ENCODE measurements around the gene ULBP3. TPM values are rescaled to one million over a fixed set of nuclear protein-coding genes. Genes with fewer than 3 reads are reported as not detected.

The ULBP3 gene
- total RNA-seq, 2 experiments from 2014 or later: 0.44 TPM; not detected in 1

- ATAC-seq (ENCODE audit: poor library complexity) (no peak), DNase-seq (no peak)
- H3K27ac ChIP-seq (ENCODE audit: low read depth in 1 of 2, low read length in 2 of 2): no peak overlapping the region
- no peak overlapping the region for H3K27ac Mint-ChIP-seq
- intact Hi-C loops (cut with DNase I, micrococcal nuclease): no loop called here
- H3K9me3 ChIP-seq (ENCODE audit: control insufficient read depth in 1 of 2, insufficient read depth in 1 of 2, low read length in 2 of 2): no peaks in the 10 kb centered on the region
- H3K27me3 Mint-ChIP-seq: peaks cover 34% of the 10 kb centered on the region
- no peak overlapping the region for H3K4me3 Mint-ChIP-seq
- ChIA-PET POLR2A (no interaction called here), CTCF (no interaction called here)
- H3K9me3 Mint-ChIP-seq: no peaks in the 10 kb centered on the region
- H3K36me3 Mint-ChIP-seq (ENCODE audit: low read depth): no peaks in the 10 kb centered on the region
- no peak overlapping the region for H3K4me3 ChIP-seq (ENCODE audit: low read length)
- TF ChIP-seq, protein P1, sequence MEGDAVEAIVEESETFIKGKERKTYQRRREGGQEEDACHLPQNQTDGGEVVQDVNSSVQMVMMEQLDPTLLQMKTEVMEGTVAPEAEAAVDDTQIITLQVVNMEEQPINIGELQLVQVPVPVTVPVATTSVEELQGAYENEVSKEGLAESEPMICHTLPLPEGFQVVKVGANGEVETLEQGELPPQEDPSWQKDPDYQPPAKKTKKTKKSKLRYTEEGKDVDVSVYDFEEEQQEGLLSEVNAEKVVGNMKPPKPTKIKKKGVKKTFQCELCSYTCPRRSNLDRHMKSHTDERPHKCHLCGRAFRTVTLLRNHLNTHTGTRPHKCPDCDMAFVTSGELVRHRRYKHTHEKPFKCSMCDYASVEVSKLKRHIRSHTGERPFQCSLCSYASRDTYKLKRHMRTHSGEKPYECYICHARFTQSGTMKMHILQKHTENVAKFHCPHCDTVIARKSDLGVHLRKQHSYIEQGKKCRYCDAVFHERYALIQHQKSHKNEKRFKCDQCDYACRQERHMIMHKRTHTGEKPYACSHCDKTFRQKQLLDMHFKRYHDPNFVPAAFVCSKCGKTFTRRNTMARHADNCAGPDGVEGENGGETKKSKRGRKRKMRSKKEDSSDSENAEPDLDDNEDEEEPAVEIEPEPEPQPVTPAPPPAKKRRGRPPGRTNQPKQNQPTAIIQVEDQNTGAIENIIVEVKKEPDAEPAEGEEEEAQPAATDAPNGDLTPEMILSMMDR (IDR thresholded peaks at IDR 0.05): no peak
- no peaks in the 10 kb centered on the region for H3K36me3 ChIP-seq (ENCODE audit: insufficient read depth, low read length)
- no peaks in the 10 kb centered on the region for H3K4me1 ChIP-seq (ENCODE audit: insufficient read depth, low read length)
- peaks cover 0 to 11% of the 10 kb centered on the region in 2 experiments for H3K27me3 ChIP-seq (ENCODE audit: control insufficient read depth in 1 of 2, insufficient read depth in 2 of 2, low read length in 2 of 2)
- H3K4me1 Mint-ChIP-seq (ENCODE audit: low read depth): no peaks in the 10 kb centered on the region
Observed at GRCh38 chr6:150087336-150087735, 18.4 kb upstream of the ULBP3 start.

GRCh38 chr6:150086026-150086425, 17.1 kb upstream of the ULBP3 start:
- no peak overlapping the region for H3K27ac Mint-ChIP-seq
- no peaks in the 10 kb centered on the region for H3K4me1 Mint-ChIP-seq (ENCODE audit: low read depth)
- Histone ChIP-seq H3K27me3 (ENCODE audit: control insufficient read depth in 1 of 2, insufficient read depth in 2 of 2, low read length in 2 of 2) (peaks cover 0 to 11% of the 10 kb centered on the region in 2 experiments), H3K36me3 (ENCODE audit: insufficient read depth, low read length) (no peaks in the 10 kb centered on the region), H3K4me3 (ENCODE audit: low read length) (no peak overlapping the region), H3K27ac (ENCODE audit: low read depth in 1 of 2, low read length in 2 of 2) (no peak overlapping the region), H3K4me1 (ENCODE audit: insufficient read depth, low read length) (no peaks in the 10 kb centered on the region), H3K9me3 (ENCODE audit: control insufficient read depth in 1 of 2, insufficient read depth in 1 of 2, low read length in 2 of 2) (no peaks in the 10 kb centered on the region)
- CTCF ChIA-PET: no interaction called here
- intact Hi-C loops (cut with DNase I, micrococcal nuclease): no loop called here
- TF ChIP-seq, protein P1 (IDR thresholded peaks at IDR 0.05): no peak
- no peaks in the 10 kb centered on the region for H3K36me3 Mint-ChIP-seq (ENCODE audit: low read depth)
- ATAC-seq (ENCODE audit: poor library complexity): no peak
- POLR2A ChIA-PET: no interaction called here
- peaks cover 34% of the 10 kb centered on the region for H3K27me3 Mint-ChIP-seq
- H3K4me3 Mint-ChIP-seq: no peak overlapping the region
- no peak for DNase-seq
- no peaks in the 10 kb centered on the region for H3K9me3 Mint-ChIP-seq

- no peak for DNase-seq
- ChIA-PET CTCF (no interaction called here), POLR2A (no interaction called here)
- no peak overlapping the region for H3K27ac ChIP-seq (ENCODE audit: low read depth in 1 of 2, low read length in 2 of 2)
- H3K27me3 ChIP-seq (ENCODE audit: control insufficient read depth in 1 of 2, insufficient read depth in 2 of 2, low read length in 2 of 2): peaks cover 0 to 11% of the 10 kb centered on the region in 2 experiments
- Mint-ChIP-seq H3K9me3 (no peaks in the 10 kb centered on the region), H3K27me3 (peaks cover 44% of the 10 kb centered on the region), H3K4me3 (no peak overlapping the region), H3K36me3 (ENCODE audit: low read depth) (no peaks in the 10 kb centered on the region), H3K4me1 (ENCODE audit: low read depth) (peaks cover 12% of the 10 kb centered on the region), H3K27ac (no peak overlapping the region)
- peaks cover 10% of the 10 kb centered on the region for H3K4me1 ChIP-seq (ENCODE audit: insufficient read depth, low read length)
- intact Hi-C loops (cut with DNase I, micrococcal nuclease): loop anchor here (5.0 kb wide), 2 partner anchors 248 to 253 kb away; no protein-coding TSS in a partner anchor
- TF ChIP-seq, protein P1 (IDR thresholded peaks at IDR 0.05): no peak
- ATAC-seq (ENCODE audit: poor library complexity): no peak
- H3K9me3 ChIP-seq (ENCODE audit: control insufficient read depth in 1 of 2, insufficient read depth in 1 of 2, low read length in 2 of 2): no peaks in the 10 kb centered on the region
- no peaks in the 10 kb centered on the region for H3K36me3 ChIP-seq (ENCODE audit: insufficient read depth, low read length)
- H3K4me3 ChIP-seq (ENCODE audit: low read length): no peak overlapping the region
Observed at GRCh38 chr6:150084426-150084825, 15.5 kb upstream of the ULBP3 start.
